HG02852 (cell line): ENCODE measurements around the gene SNED1.

Experiments
- ATAC-seq: cut with Tn5 transposase; IDR thresholded peaks from one replicate; pipeline ENCODE4 v1.9.1; 2021; ENCODE audit warnings: mild to moderate bottlenecking, moderate library complexity; ENCODE audit not compliant: unreplicated experiment

The SNED1 gene

DNA sequence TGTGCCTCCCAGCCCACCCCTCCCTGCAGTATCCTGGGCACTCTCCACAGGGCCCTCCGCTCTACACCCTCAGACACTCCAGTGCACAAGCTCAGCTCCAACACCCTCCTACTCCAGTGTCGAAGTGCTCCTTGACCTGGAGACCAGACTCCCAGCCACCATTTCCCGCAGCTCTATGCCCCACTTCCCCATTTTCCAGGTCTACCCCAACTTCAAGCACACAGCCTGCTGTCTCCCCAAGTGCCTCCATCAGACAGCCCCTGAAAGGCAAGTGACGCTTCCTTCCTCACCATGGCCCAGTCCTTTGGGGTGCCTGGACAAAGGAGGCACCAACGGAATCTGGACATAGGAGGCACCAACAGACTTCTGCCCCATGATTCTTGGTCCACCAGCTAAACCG lies 143.6 kb downstream of the SNED1 start:
- ATAC-seq: no peak

- ATAC-seq: no peak
Observed at GRCh38 chr2:241142593-241142992, 144.2 kb downstream of the SNED1 start.
